ENCODE results near the gene CALD1.

GRCh38 chr7:134832367-134832766, 52.9 kb downstream of the CALD1 start:
- TF ChIP-seq CTCF (IDR thresholded peaks at IDR 0.05; ENCODE audit: borderline replicate concordance, extremely low read depth, low read length, poor library complexity, severe bottlenecking) (no peak), EZH2 (IDR thresholded peaks at IDR 0.05; ENCODE audit: borderline replicate concordance, low read depth, low read length, severe bottlenecking) (no peak)

Data from DND-41 (cell line).